Epithelial cell of proximal tubule (primary cell): Measurements from ENCODE around the gene CDC25C. TPM values are rescaled to one million over a fixed set of nuclear protein-coding genes. Genes with fewer than 3 reads are reported as not detected.
"Not testable (repeated sequence)": the region's sequence is repeated elsewhere in the genome, so short reads cannot be mapped to it uniquely, and the experiment has no call there.

Experiments used
- DNase-seq: peaks from one replicate; pipeline ENCODE4 v3.0.0-alpha.2; 2011; ENCODE audit warnings: low read depth
- H3K4me3 ChIP-seq: 2 replicates; pipeline ENCODE4 v1.5.1; 2011; ENCODE audit warnings: low read depth, mild to moderate bottlenecking, low read length
- CTCF ChIP-seq: conservative IDR thresholded peaks from 2 replicates; pipeline ENCODE4 v1.5.1; 2012; ENCODE audit warnings: low read depth, mild to moderate bottlenecking, low read length
- total RNA-seq: library from RNA; depleted of rRNA; stranded (reverse); fragments of >200 nt; gene quantifications from 2 replicates; pipeline ENCODE4 v1.2.3, GENCODE V29; 2015

Gene CDC25C
- total RNA-seq, 1 donor from 2014 or later = 14.2 TPM

GRCh38 chr5:138272681-138273080 is 58.9 kb downstream of the CDC25C start:
- H3K4me3 ChIP-seq = no peak overlapping the region
- TF ChIP-seq CTCF = no peak
- no peak for DNase-seq

GRCh38 chr5:138271281-138271680 is 60.3 kb downstream of the CDC25C start:
- no peak for DNase-seq
- H3K4me3 ChIP-seq = no peak overlapping the region
- TF ChIP-seq CTCF = no peak

GRCh38 chr5:138264183-138264582 is 67.4 kb downstream of the CDC25C start:
- no peak for TF ChIP-seq CTCF
- DNase-seq = no peak
- H3K4me3 ChIP-seq = no peak overlapping the region

GRCh38 chr5:138263581-138263980 is 68.0 kb downstream of the CDC25C start:
- TF ChIP-seq CTCF = no peak
- no peak overlapping the region for H3K4me3 ChIP-seq
- no peak for DNase-seq

- H3K4me3 ChIP-seq = no peak overlapping the region
- DNase-seq = no peak
- no peak for TF ChIP-seq CTCF
Measured at GRCh38 chr5:138258704-138259292, 72.8 kb downstream of the CDC25C start.

- no peak for TF ChIP-seq CTCF
- no peak for DNase-seq
- H3K4me3 ChIP-seq = no peak overlapping the region
Measured at GRCh38 chr5:138257583-138257982, 74.0 kb downstream of the CDC25C start.

- no peak overlapping the region for H3K4me3 ChIP-seq
- no peak for TF ChIP-seq CTCF
- DNase-seq = no peak
Measured at GRCh38 chr5:138252944-138253343, 78.7 kb downstream of the CDC25C start.

- H3K4me3 ChIP-seq, DNase-seq: not testable (repeated sequence)
Measured at GRCh38 chr5:138247800-138248199, 83.8 kb downstream of the CDC25C start.
